ENCODE data around the gene ZBTB24. TPM values are rescaled to one million over a fixed set of nuclear protein-coding genes. Genes with fewer than 3 reads are reported as not detected.

The ZBTB24 gene
- total RNA-seq, 1 donor from 2014 or later = 10.2 TPM

DNA sequence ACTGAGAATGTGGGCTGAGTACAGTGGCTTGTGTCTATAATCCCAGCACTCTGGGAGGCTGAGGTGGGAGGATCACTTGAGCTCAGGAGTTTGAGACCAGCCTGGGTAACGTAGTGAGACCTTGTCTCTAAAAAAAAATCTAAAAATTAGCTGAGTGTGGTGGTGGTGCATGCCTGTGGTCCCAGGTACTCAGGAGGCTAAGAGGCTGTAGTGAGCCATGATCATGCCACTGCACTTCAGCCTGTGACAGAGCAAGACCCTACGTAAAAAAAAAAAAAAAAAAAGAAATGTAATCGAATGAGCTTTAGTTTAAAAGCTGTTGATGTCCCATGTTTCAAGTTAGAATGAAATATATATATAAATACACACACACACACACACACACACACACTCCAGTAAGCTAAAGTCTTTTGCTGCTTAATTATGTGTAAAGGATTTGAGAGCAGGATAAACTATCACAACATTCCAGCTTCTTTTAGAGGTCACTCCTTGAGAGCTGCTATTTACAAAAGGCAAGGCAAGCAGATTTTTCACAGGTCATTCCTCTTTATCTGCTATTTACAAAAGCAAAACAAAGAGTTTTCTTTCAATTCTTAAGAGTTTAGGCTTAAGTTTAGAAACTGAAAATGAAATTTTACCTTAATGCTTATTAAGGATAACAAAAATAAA is 22.7 kb downstream of the ZBTB24 start:
- H3K4me3 ChIP-seq = no peak overlapping the region
- TF ChIP-seq, protein P1, sequence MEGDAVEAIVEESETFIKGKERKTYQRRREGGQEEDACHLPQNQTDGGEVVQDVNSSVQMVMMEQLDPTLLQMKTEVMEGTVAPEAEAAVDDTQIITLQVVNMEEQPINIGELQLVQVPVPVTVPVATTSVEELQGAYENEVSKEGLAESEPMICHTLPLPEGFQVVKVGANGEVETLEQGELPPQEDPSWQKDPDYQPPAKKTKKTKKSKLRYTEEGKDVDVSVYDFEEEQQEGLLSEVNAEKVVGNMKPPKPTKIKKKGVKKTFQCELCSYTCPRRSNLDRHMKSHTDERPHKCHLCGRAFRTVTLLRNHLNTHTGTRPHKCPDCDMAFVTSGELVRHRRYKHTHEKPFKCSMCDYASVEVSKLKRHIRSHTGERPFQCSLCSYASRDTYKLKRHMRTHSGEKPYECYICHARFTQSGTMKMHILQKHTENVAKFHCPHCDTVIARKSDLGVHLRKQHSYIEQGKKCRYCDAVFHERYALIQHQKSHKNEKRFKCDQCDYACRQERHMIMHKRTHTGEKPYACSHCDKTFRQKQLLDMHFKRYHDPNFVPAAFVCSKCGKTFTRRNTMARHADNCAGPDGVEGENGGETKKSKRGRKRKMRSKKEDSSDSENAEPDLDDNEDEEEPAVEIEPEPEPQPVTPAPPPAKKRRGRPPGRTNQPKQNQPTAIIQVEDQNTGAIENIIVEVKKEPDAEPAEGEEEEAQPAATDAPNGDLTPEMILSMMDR (IDR thresholded peaks at IDR 0.05) = no peak
- intact Hi-C loops (cut with DNase I) = no loop called here
- H3K4me1 ChIP-seq = peaks cover 9 to 10% of the 10 kb centered on the region in 2 donors
- H3K27me3 ChIP-seq = no peaks in the 10 kb centered on the region
- peaks cover 4 to 15% of the 10 kb centered on the region in 2 donors for H3K36me3 ChIP-seq
- DNase-seq (ENCODE audit: low spot score in 2 of 2) = no peak
- H3K9me3 ChIP-seq = no peaks in the 10 kb centered on the region
- H3K27ac ChIP-seq = no peak overlapping the region

DNA sequence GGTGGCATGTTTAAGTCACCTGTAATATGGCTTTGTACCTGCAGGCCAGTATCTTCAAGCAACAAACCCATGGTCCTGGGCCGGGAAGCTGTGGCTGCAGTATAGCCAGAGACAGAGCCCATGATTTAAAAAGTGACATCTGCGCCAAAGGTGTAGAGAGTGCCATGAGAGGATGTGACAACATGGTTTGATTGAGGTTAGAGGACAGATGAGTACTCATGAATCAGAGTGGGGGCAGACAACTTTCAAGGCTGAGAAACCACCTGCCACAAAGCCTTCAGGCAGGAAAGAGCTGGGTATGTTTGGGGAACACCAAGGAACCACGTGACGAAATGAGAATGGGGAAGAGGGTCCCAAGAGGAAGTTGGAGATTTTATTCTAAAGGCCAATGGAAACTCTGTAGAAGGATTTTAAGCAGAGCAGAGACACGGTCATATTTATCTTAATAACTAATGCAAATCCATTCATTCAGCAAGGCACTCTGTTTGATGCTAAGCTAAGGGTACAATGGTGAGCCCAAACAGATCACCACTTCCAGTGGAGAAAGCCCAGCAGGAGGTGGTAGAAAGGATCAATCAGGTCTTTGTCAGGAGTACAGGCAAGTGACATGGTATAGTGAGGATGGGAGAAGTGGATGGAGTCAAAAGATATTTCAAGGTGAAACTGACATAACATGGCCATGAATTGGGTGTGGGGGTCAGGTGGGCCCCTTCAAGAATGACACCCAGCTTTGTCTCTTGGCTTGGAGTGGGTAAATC is 24.1 kb downstream of the ZBTB24 start:
- peak in 1 of 2 donors; percentile 56 for DNase-seq (ENCODE audit: low spot score in 2 of 2)
- no peak overlapping the region for H3K27ac ChIP-seq
- intact Hi-C loops (cut with DNase I) = loop anchor here (5.0 kb wide), 1 partner anchor 77 kb away; the partner anchor contains the start of gene CD164

DNA sequence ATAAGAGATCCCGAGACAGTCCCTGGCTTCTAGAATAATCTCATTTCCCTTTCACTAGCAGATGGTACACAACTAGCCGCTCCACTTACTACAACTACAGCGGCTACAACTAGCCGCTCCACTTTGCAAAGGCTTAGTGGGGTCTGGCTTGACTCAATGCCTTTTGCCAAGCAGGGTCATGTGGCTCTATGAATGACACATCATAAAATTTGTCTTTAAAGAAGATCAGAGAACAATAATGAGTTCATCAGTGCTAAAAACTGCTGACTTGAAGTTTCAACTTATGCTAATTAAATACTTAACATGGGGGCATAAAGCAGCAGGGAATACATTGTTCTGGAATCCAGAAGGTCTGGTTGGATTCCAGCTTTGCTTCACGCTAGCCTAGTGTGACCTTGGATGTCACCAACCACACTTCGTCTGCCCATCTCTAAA is 25.4 kb downstream of the ZBTB24 start:
- Histone ChIP-seq H3K4me1 (peaks cover 14 to 20% of the 10 kb centered on the region in 2 donors), H3K4me3 (no peak overlapping the region), H3K27me3 (no peaks in the 10 kb centered on the region), H3K27ac (peak overlapping the region; percentile 84 to 88), H3K36me3 (peaks cover 0 to 11% of the 10 kb centered on the region in 2 donors), H3K9me3 (no peaks in the 10 kb centered on the region)
- intact Hi-C loops (cut with DNase I) = loop anchor here (2.0 to 5.0 kb wide), 2 partner anchors 75 to 363 kb away; partner anchors contain the start of genes CD164, CEP57L1 and SESN1
- TF ChIP-seq, protein P1 (IDR thresholded peaks at IDR 0.05) = no peak
- no peak for DNase-seq (ENCODE audit: low spot score in 2 of 2)

More for the DNA sequence above, 24.1 kb downstream of the ZBTB24 start:
- no peak overlapping the region for H3K4me3 ChIP-seq
- H3K36me3 ChIP-seq = peaks cover 0 to 5% of the 10 kb centered on the region in 2 donors
- H3K27me3 ChIP-seq = no peaks in the 10 kb centered on the region
- peaks cover 12 to 15% of the 10 kb centered on the region in 2 donors for H3K4me1 ChIP-seq
- TF ChIP-seq, protein P1 (IDR thresholded peaks at IDR 0.05) = no peak
- no peaks in the 10 kb centered on the region for H3K9me3 ChIP-seq

DNA sequence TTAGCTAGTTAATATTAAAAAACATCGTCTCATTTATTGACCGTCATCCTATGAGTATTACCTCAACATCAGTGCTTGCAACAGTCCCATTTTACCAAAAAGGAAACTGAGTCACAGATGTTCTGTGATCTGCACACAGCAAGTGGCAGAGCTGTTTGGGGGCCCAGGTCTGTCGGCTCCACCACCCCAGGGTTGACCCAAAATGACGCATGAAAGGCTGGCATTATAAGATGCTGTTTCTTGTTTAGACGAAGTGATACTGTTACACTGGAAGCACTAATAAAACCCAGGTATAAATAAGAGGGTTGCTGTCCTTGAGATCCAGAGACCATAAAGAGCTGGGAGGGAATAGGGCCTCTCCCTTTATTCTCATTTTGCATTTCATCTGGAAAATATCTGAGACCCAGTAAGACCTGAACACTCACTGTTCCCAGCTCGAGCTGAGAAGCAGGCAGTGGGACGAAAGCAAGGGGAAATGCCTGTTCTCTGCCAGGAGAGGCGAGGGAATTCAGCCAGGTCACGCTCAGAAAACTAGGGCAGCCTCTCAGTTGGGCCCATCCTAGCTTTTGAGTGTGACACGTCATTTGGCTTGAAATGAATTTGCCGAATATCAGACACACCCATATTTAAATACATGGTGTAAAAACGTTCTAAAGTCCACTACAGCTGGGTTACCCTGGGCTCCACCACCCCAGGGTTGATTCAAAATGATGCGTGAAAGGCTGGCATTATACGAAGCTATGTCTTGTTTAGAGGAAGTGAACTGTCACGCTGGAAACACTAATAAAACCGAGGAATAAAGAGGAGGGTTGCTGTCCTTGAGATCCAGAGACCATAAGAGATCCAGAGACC is 26.1 kb downstream of the ZBTB24 start:
- Histone ChIP-seq H3K27ac (peak overlapping the region; percentile 84 to 88), H3K36me3 (peaks cover 1 to 18% of the 10 kb centered on the region in 2 donors), H3K4me3 (peak overlapping the region; percentile 79 to 82), H3K9me3 (no peaks in the 10 kb centered on the region), H3K4me1 (peaks cover 14 to 20% of the 10 kb centered on the region in 2 donors), H3K27me3 (no peaks in the 10 kb centered on the region)
- peak in 1 of 2 donors; percentile 88 for DNase-seq (ENCODE audit: low spot score in 2 of 2)
- TF ChIP-seq, protein P1 (IDR thresholded peaks at IDR 0.05) = no peak
- intact Hi-C loops (cut with DNase I) = loop anchor here (2.0 to 5.0 kb wide), 2 partner anchors 75 to 362 kb away; partner anchors contain the start of genes CD164, CEP57L1 and SESN1

DNA sequence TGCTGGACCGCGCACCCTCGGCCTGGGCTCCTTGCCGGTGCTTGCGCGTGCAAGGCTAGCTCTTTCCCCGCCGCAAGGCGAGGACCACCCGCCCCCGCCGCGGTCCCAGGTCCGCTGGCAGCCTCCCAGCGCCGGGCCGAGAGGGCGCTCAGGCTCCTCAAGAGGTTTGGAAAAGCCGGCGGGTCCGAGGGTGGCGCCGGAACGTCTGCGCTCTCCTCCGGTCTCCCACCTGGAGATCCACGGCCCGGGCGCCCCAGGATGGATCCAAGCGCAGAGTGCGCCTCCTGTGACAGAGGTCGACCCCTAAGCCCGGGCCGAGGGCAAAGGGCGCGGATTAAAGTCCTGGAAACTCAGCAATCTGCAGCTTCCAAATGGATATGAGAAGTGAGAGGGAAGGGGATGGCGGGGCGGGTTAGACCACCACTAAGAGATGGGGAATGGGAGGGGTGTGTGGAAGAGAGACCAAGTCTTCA is 26.9 kb downstream of the ZBTB24 start:
- Histone ChIP-seq H3K27me3 (no peaks in the 10 kb centered on the region), H3K36me3 (peaks cover 5 to 22% of the 10 kb centered on the region in 2 donors), H3K4me1 (peaks cover 14 to 20% of the 10 kb centered on the region in 2 donors), H3K4me3 (peak overlapping the region; percentile 79 to 82), H3K27ac (peak overlapping the region; percentile 84 to 88), H3K9me3 (no peaks in the 10 kb centered on the region)
- no peak for DNase-seq (ENCODE audit: low spot score in 2 of 2)
- intact Hi-C loops (cut with DNase I) = loop anchor here (2.0 to 5.0 kb wide), 2 partner anchors 74 to 361 kb away; partner anchors contain the start of genes CD164, CEP57L1 and SESN1
- TF ChIP-seq, protein P1 (IDR thresholded peaks at IDR 0.05) = no peak

All from ascending aorta (tissue), 2 donors.